Naive thymus-derived CD4-positive, alpha-beta T cell (primary cell): Measurements from ENCODE around the gene PINLYP. TPM values are rescaled to one million over a fixed set of nuclear protein-coding genes. Genes with fewer than 3 reads are reported as not detected.
A peak's percentile ranks its signal among the peaks of the same experiment; 100 is the strongest.

Experiments
- ATAC-seq: fragments of 150-1000 bp; cut with Tn5 transposase; 2 replicates; pipeline ENCODE4 v1.10.0; 2021; ENCODE audit warnings: mild to moderate bottlenecking, moderate library complexity
- CTCF ChIA-PET: fragments of 350-600 bp; sonication (Branson Sonifier 250); formaldehyde crosslinking; loops from one replicate; lab custom pipeline; 2021; ENCODE audit warnings: antibody characterized with exemption; lab: Charles Lee
- POLR2A ChIA-PET: fragments of 350-600 bp; sonication (Branson Sonifier 250); formaldehyde crosslinking; loops from one replicate; lab custom pipeline; 2021; ENCODE audit warnings: antibody characterized with exemption, inconsistent platforms; lab: Charles Lee
- DNase-seq, 9 donors: peaks; one replicate each; pipeline versions ENCODE4 v3.0.0 to v3.0.0-alpha.2; 2020 to 2022; ENCODE audit warnings: mixed read lengths in 1 of 9
- H3K27ac ChIP-seq: one replicate; pipeline ENCODE4 v1.7.0; 2013; ENCODE audit warnings: mild to moderate bottlenecking, low read depth, low read length, moderate library complexity
- H3K27me3 ChIP-seq, 2 donors: one replicate each; pipeline ENCODE4 v1.7.0; 2013; ENCODE audit warnings: low read length in 2 of 2, mild to moderate bottlenecking in 2 of 2, moderate library complexity in 2 of 2; ENCODE audit not compliant: control insufficient read depth in 2 of 2, insufficient read depth in 2 of 2
- H3K36me3 ChIP-seq, 3 experiments: 1 replicate in 2 of 3; 2 replicates in 1 of 3; pipeline ENCODE4 v1.7.0; 2013; ENCODE audit warnings: low read length in 3 of 3, mild to moderate bottlenecking in 3 of 3, moderate library complexity in 1 of 3; ENCODE audit not compliant: insufficient read depth in 3 of 3, control insufficient read depth in 2 of 3
- H3K4me1 ChIP-seq, 2 donors: one replicate each; pipeline ENCODE4 v1.7.0; 2013; ENCODE audit warnings: low read length in 2 of 2, mild to moderate bottlenecking in 2 of 2, moderate library complexity in 1 of 2; ENCODE audit not compliant: control insufficient read depth in 2 of 2, insufficient read depth in 2 of 2
- H3K4me3 ChIP-seq: 2 replicates; pipeline ENCODE4 v1.7.0; 2013; ENCODE audit warnings: mild to moderate bottlenecking, low read length
- H3K9me3 ChIP-seq, 3 experiments: 1 replicate in 2 of 3; 2 replicates in 1 of 3; pipeline ENCODE4 v1.7.0; 2013; ENCODE audit warnings: low read length in 3 of 3; ENCODE audit not compliant: control insufficient read depth in 2 of 3
- H3K27ac Mint-ChIP-seq, 9 donors: one replicate each; pipeline ENCODE4 v1.8.0; 2020 to 2022; ENCODE audit warnings: mixed read lengths in 9 of 9, mild to moderate bottlenecking in 8 of 9, moderate library complexity in 5 of 9, inconsistent platforms in 2 of 9
- H3K27me3 Mint-ChIP-seq, 5 donors: one replicate each; pipeline ENCODE4 v1.8.0; 2021 to 2022; ENCODE audit warnings: mixed read lengths in 5 of 5, mild to moderate bottlenecking in 1 of 5
- H3K36me3 Mint-ChIP-seq, 5 donors: one replicate each; pipeline ENCODE4 v1.8.0; 2020 to 2022; ENCODE audit warnings: mixed read lengths in 5 of 5, mild to moderate bottlenecking in 3 of 5, inconsistent platforms in 1 of 5
- H3K4me1 Mint-ChIP-seq, 7 donors: one replicate each; pipeline ENCODE4 v1.8.0; 2020 to 2022; ENCODE audit warnings: mixed read lengths in 7 of 7, mild to moderate bottlenecking in 3 of 7, inconsistent platforms in 1 of 7
- H3K4me3 Mint-ChIP-seq, 10 donors: one replicate each; pipeline ENCODE4 v1.8.0; 2020 to 2022; ENCODE audit warnings: mild to moderate bottlenecking in 10 of 10, mixed read lengths in 10 of 10, moderate library complexity in 6 of 10, inconsistent platforms in 2 of 10
- H3K9me3 Mint-ChIP-seq, 11 donors: one replicate each; pipeline ENCODE4 v1.8.0; 2020 to 2022; ENCODE audit warnings: mixed read lengths in 11 of 11, mild to moderate bottlenecking in 4 of 11, inconsistent platforms in 1 of 11, moderate library complexity in 1 of 11
- intact Hi-C, 2 donors: fragments of 100-400 bp; cut with micrococcal nuclease; formaldehyde crosslinking; loops; one replicate each; pipeline ENCODE4 v1.15.1; 2023
- polyA plus RNA-seq, 2 donors: library from polyadenylated mRNA; unstranded; fragments of 300-500 nt; fragmentation: Illumina TruSeq; gene quantifications; one replicate each; pipeline ENCODE4 v1.2.3, GENCODE V29; 2021
- total RNA-seq, 6 experiments: library from RNA in 5 of 6; stranded (reverse) in 5 of 6; gene quantifications; 1 replicate in 5 of 6; 2 replicates in 1 of 6; pipeline ENCODE4 v1.2.3 and lab custom pipeline; 2021 to 2026

PINLYP gene
- total and polyA plus RNA-seq, 7 experiments from 2014 or later, result 0.27 to 5.8 (median 0.54) TPM; not detected in 1

DNA sequence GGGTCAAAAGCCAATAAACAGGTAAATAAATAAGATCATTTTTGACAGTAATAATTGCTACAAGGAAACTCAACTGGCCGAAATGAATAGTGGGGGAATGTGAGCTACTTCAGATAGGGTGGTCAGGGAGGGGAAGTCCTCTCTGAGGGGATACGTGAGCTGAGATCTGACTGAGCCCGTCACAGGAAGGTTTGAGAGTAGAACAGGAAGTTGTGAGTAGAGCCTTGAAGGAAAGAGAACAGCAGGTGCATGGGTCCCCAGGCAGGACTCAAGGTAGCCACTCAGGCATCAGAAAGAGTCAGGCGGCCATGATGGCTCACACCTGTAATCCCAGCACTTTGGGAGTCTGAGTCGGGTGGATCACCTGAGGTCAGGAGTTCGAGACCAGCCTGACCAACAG is 14.1 kb downstream of the PINLYP start:
- H3K4me1 Mint-ChIP-seq, result peaks cover 13 to 28% (median 25%) of the 10 kb centered on the region in 7 donors
- DNase-seq (no peak), ATAC-seq (no peak)
- H3K4me3 Mint-ChIP-seq, result peak overlapping the region in 1 of 10 donors; percentile 2
- H3K27ac Mint-ChIP-seq, result peak overlapping the region in 7 of 9 donors; percentile 23 to 88 (median 76)
- H3K36me3 Mint-ChIP-seq, result peaks cover 0 to 16% (median 12%) of the 10 kb centered on the region in 5 donors
- Histone ChIP-seq H3K4me3 (no peak overlapping the region), H3K36me3 (peaks cover 0 to 21% (median 0%) of the 10 kb centered on the region in 3 experiments), H3K4me1 (peaks cover 4 to 7% of the 10 kb centered on the region in 2 donors), H3K27ac (no peak overlapping the region), H3K27me3 (no peaks in the 10 kb centered on the region), H3K9me3 (no peaks in the 10 kb centered on the region)
- intact Hi-C loops, result no loop called here
- POLR2A ChIA-PET, result interaction anchor here (0.6 to 1.3 kb wide), 2 partner anchors 10 to 126 kb away, joined by 3 read pairs; no protein-coding TSS in a partner anchor
- H3K27me3 Mint-ChIP-seq, result no peaks in the 10 kb centered on the region
- CTCF ChIA-PET, result no interaction called here
- H3K9me3 Mint-ChIP-seq, result no peaks in the 10 kb centered on the region

DNA sequence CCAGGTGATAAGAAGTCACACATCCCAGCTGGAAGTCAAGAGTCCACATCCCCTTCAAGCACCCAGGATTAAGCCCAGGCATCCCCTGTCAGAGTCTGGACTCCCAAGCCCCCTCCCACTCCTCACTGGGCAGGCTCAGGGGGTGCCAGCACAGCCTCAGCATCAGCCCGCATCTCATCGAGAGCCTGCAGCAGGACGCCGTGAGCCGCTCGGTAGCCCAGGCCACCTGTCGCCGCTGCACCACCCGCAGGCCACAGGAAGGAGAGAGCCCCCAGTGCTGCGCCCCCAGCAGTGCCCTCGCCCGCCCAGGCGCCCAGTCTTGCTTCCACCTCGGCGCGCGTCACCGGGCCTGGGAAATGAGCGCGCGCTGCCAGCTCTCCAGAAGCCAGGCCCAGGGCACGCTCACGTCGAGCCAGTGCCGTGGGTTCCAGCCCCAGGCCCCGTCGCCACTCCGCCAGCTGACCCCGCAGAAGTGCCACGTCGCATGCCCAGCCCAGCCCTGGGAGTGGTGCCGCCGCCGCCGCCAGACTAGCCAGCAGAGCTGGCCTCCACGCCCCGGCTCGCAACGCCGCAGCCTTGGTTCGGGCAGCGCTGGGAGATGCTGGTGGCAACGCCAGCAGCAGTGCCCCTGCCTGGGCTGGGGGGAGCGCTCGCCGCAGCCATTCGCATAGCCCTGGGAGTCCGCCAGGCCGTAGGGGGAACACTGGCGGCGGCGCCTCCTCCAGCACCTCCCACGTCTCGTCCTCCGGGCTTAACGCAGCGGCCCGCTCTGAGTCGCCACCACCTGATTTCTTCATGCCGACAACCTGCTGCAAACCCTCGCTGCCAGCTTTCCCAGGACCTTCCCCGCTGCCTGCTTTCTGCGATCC is 16.5 kb downstream of the PINLYP start:
- peaks cover 0 to 5% (median 0%) of the 10 kb centered on the region in 11 donors for H3K9me3 Mint-ChIP-seq
- H3K36me3 Mint-ChIP-seq, result peaks cover 0 to 13% (median 6%) of the 10 kb centered on the region in 5 donors
- Histone ChIP-seq H3K27ac (no peak overlapping the region), H3K36me3 (peaks cover 0 to 21% (median 0%) of the 10 kb centered on the region in 3 experiments), H3K4me3 (no peak overlapping the region), H3K9me3 (no peaks in the 10 kb centered on the region), H3K27me3 (no peaks in the 10 kb centered on the region), H3K4me1 (peaks cover 12 to 16% of the 10 kb centered on the region in 2 donors)
- peaks cover 22 to 44% (median 39%) of the 10 kb centered on the region in 7 donors for H3K4me1 Mint-ChIP-seq
- no peak for DNase-seq
- intact Hi-C loops, result no loop called here
- no peak overlapping the region for H3K4me3 Mint-ChIP-seq
- H3K27ac Mint-ChIP-seq, result no peak overlapping the region
- ChIA-PET POLR2A (no interaction called here), CTCF (interaction anchor here (0.7 kb wide), 1 partner anchor 208 kb away, joined by 3 read pairs; no protein-coding TSS in a partner anchor)
- H3K27me3 Mint-ChIP-seq, result peaks cover 0 to 4% (median 0%) of the 10 kb centered on the region in 5 donors
- ATAC-seq, result no peak

DNA sequence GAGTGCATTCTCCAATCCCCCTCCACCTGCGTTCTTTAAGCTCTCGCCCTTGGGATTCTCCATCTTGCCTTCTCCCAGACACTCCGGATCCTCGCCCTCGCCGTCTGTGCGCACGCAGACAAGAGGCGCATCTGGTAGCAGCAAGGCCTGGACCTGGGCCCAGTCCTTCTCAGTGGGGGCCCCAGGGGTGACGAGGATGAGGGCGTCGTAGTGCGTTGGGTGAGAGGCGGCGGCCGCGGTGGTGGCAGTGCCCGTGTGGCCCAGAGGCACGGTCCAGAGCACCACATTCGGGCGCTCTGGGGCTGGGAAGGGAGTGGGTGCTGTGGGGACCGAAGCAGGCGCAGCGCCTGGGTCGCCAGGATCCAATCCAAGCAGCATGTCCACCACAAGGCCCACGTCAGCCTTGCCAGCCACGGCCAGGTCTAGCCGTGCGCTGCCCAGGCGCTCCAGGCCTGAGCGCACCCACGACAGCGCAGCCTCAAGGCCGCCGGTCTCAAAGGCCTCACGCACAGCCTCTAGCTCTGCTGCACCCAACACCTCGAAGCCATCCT is 17.3 kb downstream of the PINLYP start:
- intact Hi-C loops, result no loop called here
- Histone ChIP-seq H3K4me3 (no peak overlapping the region), H3K36me3 (peaks cover 0 to 21% (median 0%) of the 10 kb centered on the region in 3 experiments), H3K27me3 (no peaks in the 10 kb centered on the region), H3K9me3 (no peaks in the 10 kb centered on the region), H3K4me1 (peaks cover 19 to 24% of the 10 kb centered on the region in 2 donors), H3K27ac (no peak overlapping the region)
- ATAC-seq (no peak), DNase-seq (no peak)
- peaks cover 0 to 4% (median 0%) of the 10 kb centered on the region in 5 donors for H3K27me3 Mint-ChIP-seq
- CTCF ChIA-PET, result interaction anchor here (5.5 kb wide), 1 partner anchor 38 kb away, joined by 122 read pairs; no protein-coding TSS in a partner anchor
- H3K4me3 Mint-ChIP-seq, result peak overlapping the region in 4 of 10 donors; percentile 16 to 97 (median 54)
- H3K9me3 Mint-ChIP-seq, result peaks cover 0 to 5% (median 0%) of the 10 kb centered on the region in 11 donors
- peaks cover 30 to 52% (median 47%) of the 10 kb centered on the region in 7 donors for H3K4me1 Mint-ChIP-seq
- POLR2A ChIA-PET, result interaction anchor here (0.6 to 2.6 kb wide), 2 partner anchors 37 to 336 kb away, joined by 3 to 22 read pairs; no protein-coding TSS in a partner anchor
- peak overlapping the region in 4 of 9 donors; percentile 61 to 88 (median 77) for H3K27ac Mint-ChIP-seq
- peaks cover 0 to 15% (median 6%) of the 10 kb centered on the region in 5 donors for H3K36me3 Mint-ChIP-seq

DNA sequence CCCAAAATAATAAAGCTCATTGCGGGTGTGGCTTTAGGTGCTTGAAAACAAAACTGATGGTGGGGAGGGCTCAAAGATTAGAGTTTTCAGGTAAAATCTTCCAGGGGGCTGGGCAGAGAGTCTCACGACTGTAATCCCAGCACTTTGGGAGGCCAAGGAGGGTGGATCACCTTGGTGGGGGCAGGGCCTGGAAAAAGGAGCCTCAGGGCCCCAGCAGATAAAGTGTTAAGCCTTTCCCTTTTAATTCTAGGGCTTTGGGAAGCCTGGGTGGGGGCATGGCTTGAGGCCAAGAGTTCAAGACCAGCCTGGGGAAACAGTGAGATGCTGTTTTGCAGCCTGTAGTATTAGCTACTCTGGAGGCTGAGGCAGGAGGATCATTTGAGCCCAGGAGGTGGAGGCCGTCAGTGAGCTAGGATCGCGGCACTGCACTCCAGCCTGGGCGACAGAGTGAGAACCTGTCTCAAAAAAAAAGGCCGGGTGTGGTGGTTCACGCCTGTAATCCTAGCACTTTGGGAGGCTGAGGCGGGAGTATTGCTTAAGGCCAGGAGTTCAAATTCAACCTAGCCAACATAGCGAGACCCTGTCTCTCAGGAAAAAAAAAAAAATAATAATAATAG is 18.6 kb downstream of the PINLYP start:
- peaks cover 0 to 4% (median 0%) of the 10 kb centered on the region in 5 donors for H3K27me3 Mint-ChIP-seq
- no peaks in the 10 kb centered on the region for H3K27me3 ChIP-seq
- POLR2A ChIA-PET, result interaction anchor here (0.7 to 5.0 kb wide), 10 partner anchors 19 to 155 kb away, joined by 4 to 51 read pairs (median 6); partner anchors contain the start of genes PINLYP, XRCC1 and ZNF575
- peaks cover under 1 to 30% (median 4%) of the 10 kb centered on the region in 3 experiments for H3K36me3 ChIP-seq
- intact Hi-C loops, result loop anchor here (1.0 kb wide), 4 partner anchors 39 to 147 kb away; no protein-coding TSS in a partner anchor
- peak overlapping the region; percentile 2 to 97 (median 88) for H3K4me3 Mint-ChIP-seq
- H3K4me1 ChIP-seq, result peaks cover 23 to 28% of the 10 kb centered on the region in 2 donors
- CTCF ChIA-PET, result interaction anchor here (0.6 to 5.5 kb wide), 24 partner anchors 12 to 166 kb away, joined by 3 to 122 read pairs (median 6); partner anchors contain the start of genes PINLYP, XRCC1 and ZNF575
- peaks cover 32 to 60% (median 53%) of the 10 kb centered on the region in 7 donors for H3K4me1 Mint-ChIP-seq
- no peak for DNase-seq
- ATAC-seq, result no peak
- peak overlapping the region; percentile 36 to 100 (median 88) for H3K27ac Mint-ChIP-seq
- no peak overlapping the region for H3K4me3 ChIP-seq
- H3K9me3 Mint-ChIP-seq, result peaks cover 0 to 5% (median 0%) of the 10 kb centered on the region in 11 donors
- no peaks in the 10 kb centered on the region for H3K9me3 ChIP-seq
- H3K36me3 Mint-ChIP-seq, result peaks cover 0 to 16% (median 10%) of the 10 kb centered on the region in 5 donors
- H3K27ac ChIP-seq, result peak overlapping the region; percentile 95

DNA sequence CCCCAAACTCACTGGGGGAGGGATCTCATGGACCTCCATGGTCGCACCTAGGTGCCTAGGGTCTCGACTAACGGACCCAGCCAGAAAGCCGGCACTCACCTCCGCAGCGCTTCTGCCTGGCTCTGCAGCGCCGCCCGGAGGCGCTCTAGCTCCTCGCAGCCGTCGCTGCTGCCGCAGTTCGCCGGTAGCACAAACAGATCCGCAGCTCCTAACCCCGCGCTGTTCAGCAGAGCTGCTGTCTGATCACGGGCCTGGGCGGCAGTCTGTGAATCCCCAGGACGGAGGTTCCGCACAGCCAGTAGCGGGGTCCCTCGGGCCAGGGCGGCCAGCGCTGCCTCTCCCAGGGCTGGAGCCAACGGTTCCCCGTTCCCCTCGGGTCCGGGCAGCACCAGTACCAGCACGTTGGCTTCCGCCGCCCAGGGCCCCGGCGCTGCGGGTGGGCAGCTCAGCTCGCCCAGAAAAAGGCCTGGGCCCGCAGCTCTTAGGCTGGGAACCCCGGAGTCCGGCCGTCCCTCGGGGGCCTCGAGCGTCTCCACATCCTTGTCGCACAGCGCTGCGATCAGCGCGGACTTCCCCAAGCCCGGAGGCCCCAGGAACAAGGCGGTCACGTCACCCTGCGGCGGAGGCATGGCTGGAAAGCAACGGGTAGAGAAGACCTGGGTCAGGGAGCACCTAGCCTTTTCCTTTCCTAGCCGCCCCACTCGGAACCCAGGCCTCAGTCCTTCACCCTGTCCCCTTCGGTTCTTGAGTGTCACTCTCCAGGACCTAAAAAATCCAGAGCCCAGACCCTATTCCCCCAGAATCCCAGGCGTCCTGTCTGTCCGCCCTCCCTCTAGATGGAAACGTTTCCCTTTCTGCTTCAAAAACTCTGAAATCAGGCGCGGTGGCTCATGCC is 19.4 kb downstream of the PINLYP start:
- H3K27ac Mint-ChIP-seq, result peak overlapping the region; percentile 98 to 100 (median 100)
- Histone ChIP-seq H3K4me1 (peaks cover 18 to 28% of the 10 kb centered on the region in 2 donors), H3K9me3 (no peaks in the 10 kb centered on the region), H3K36me3 (peaks cover 4 to 38% (median 6%) of the 10 kb centered on the region in 3 experiments), H3K4me3 (peak overlapping the region; percentile 81), H3K27ac (peak overlapping the region; percentile 95), H3K27me3 (no peaks in the 10 kb centered on the region)
- CTCF ChIA-PET, result interaction anchor here (0.6 to 5.5 kb wide), 27 partner anchors 11 to 190 kb away, joined by 3 to 122 read pairs (median 5); partner anchors contain the start of genes PINLYP, XRCC1 and ZNF575
- POLR2A ChIA-PET, result interaction anchor here (0.7 to 5.0 kb wide), 12 partner anchors 20 to 156 kb away, joined by 4 to 51 read pairs (median 6); partner anchors contain the start of genes PINLYP, XRCC1 and ZNF575
- intact Hi-C loops, result loop anchor here (1.0 to 5.0 kb wide), 5 partner anchors 40 to 148 kb away; no protein-coding TSS in a partner anchor
- ATAC-seq (peak; percentile 72), DNase-seq (peak; percentile 68 to 82 (median 76))
- peaks cover 27 to 55% (median 45%) of the 10 kb centered on the region in 7 donors for H3K4me1 Mint-ChIP-seq
- peaks cover 0 to 14% (median 10%) of the 10 kb centered on the region in 5 donors for H3K36me3 Mint-ChIP-seq
- H3K4me3 Mint-ChIP-seq, result peak overlapping the region; percentile 84 to 98 (median 95)
- peaks cover 0 to 5% (median 0%) of the 10 kb centered on the region in 11 donors for H3K9me3 Mint-ChIP-seq
- peaks cover 0 to 4% (median 0%) of the 10 kb centered on the region in 5 donors for H3K27me3 Mint-ChIP-seq
